Measurements from ENCODE around the gene GALNT18.

DNA sequence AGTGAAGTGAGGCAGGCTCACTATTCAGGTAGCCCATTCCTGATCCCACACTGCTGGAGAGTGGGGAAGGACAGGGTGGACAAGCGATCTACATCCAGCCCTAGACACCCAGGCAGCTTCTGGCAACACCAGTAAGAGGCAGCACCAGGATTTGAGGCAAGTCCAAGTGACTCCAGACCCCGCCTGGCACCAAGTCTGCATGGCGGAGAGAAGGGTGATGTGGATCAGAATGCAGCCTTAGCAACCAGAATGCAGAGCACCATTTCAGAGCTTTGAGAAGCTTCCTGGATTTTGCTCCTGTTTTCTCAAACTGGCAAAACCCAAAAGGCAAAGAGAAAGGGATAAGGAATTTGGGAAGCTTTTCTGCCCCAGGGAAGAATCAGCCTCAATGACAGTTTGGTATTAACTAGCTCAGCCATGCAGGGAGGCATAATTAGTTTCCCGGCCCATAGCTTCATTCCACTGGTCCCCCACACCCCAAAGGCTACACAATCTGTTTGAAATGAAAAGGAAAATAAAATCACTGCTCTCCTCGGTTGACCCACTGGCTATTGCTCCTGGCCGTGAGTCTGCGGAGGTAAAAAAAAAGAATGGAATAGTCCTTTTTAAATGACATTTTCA is 17.3 kb downstream of the GALNT18 start:
- TF ChIP-seq YY1 (IDR thresholded peaks at IDR 0.05; ENCODE audit: low read depth) (no peak), FOXM1 (IDR thresholded peaks at IDR 0.05; ENCODE audit: borderline replicate concordance, low read depth) (no peak), TAF1 (IDR thresholded peaks at IDR 0.05; ENCODE audit: low read depth) (no peak), CEBPB (IDR thresholded peaks at IDR 0.05) (no peak), NFIC (IDR thresholded peaks at IDR 0.05) (no peak), EP300 (IDR thresholded peaks at IDR 0.05; ENCODE audit: borderline replicate concordance) (no peak), RAD21 (IDR thresholded peaks at IDR 0.05; ENCODE audit: low read depth) (no peak)
- TF ChIP-seq, protein P1, sequence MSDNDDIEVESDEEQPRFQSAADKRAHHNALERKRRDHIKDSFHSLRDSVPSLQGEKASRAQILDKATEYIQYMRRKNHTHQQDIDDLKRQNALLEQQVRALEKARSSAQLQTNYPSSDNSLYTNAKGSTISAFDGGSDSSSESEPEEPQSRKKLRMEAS (IDR thresholded peaks at IDR 0.05), result no peak

All from Ishikawa (cell line).